ENCODE data around the gene CDC20B.
"Not testable (repeated sequence)": the region's sequence is repeated elsewhere in the genome, so short reads cannot be mapped to it uniquely, and the experiment has no call there.

DNA sequence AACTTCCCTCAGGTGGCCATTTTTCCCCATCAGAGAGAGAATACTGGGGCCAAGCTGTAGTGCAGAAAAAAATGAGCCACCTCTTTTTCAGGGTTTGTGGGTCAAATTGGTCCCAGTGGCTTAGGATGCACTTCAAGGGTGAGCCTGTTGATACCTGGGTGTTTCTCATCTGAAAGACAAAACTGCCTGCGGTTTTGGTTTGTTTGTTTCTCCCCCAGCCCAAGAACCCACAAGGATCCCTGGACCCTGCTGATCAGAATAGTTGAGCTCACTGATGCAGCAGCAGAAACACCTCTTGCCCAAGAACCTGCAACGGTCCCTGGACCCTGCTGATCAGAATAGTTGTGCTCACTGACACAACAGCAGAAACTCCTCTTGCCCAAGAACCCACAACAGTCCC lies 83.7 kb downstream of the CDC20B start:
- not testable (repeated sequence) for TF ChIP-seq KLF1 (tag by site-specific recombination; IDR thresholded peaks at IDR 0.05); HOXA7 (CRISPR knock-in tag; IDR thresholded peaks at IDR 0.05; ENCODE audit: borderline replicate concordance); CTCF (tag by site-specific recombination; IDR thresholded peaks at IDR 0.05); GFI1B (tag by site-specific recombination; IDR thresholded peaks at IDR 0.05); MYNN (tag by site-specific recombination; IDR thresholded peaks at IDR 0.05; ENCODE audit: borderline replicate concordance)
- TF ChIP-seq, protein P1, sequence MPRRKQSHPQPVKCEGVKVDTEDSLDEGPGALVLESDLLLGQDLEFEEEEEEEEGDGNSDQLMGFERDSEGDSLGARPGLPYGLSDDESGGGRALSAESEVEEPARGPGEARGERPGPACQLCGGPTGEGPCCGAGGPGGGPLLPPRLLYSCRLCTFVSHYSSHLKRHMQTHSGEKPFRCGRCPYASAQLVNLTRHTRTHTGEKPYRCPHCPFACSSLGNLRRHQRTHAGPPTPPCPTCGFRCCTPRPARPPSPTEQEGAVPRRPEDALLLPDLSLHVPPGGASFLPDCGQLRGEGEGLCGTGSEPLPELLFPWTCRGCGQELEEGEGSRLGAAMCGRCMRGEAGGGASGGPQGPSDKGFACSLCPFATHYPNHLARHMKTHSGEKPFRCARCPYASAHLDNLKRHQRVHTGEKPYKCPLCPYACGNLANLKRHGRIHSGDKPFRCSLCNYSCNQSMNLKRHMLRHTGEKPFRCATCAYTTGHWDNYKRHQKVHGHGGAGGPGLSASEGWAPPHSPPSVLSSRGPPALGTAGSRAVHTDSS (tag by site-specific recombination; IDR thresholded peaks at IDR 0.05), result not testable (repeated sequence)
